Effector memory CD8-positive, alpha-beta T cell (primary cell): ENCODE measurements around the gene REXO5.
"Not testable (repeated sequence)": the region's sequence is repeated elsewhere in the genome, so short reads cannot be mapped to it uniquely, and the experiment has no call there.

Source experiments
- ATAC-seq: fragments of 150-1000 bp; cut with Tn5 transposase; replicated peaks from 2 replicates; pipeline ENCODE4 v1.10.0; 2021; ENCODE audit warnings: mild to moderate bottlenecking, moderate library complexity
- DNase-seq, 3 experiments: peaks; one replicate each; pipeline ENCODE4 v3.0.0; 2021
- H3K27ac Mint-ChIP-seq, 2 donors: one replicate each; pipeline ENCODE4 v1.8.0; 2022; ENCODE audit warnings: mild to moderate bottlenecking in 2 of 2, mixed read lengths in 2 of 2, moderate library complexity in 2 of 2
- H3K27me3 Mint-ChIP-seq, 2 donors: one replicate each; pipeline ENCODE4 v1.8.0; 2022; ENCODE audit warnings: mixed read lengths in 2 of 2
- H3K36me3 Mint-ChIP-seq: one replicate; pipeline ENCODE4 v1.8.0; 2022; ENCODE audit warnings: mild to moderate bottlenecking, moderate library complexity, mixed read lengths; ENCODE audit not compliant: insufficient read depth
- H3K4me1 Mint-ChIP-seq, 2 donors: one replicate each; pipeline ENCODE4 v1.8.0; 2022; ENCODE audit warnings: low read depth in 2 of 2, mixed read lengths in 2 of 2
- H3K4me3 Mint-ChIP-seq, 2 donors: one replicate each; pipeline ENCODE4 v1.8.0; 2022; ENCODE audit warnings: mild to moderate bottlenecking in 2 of 2, mixed read lengths in 2 of 2, moderate library complexity in 2 of 2
- H3K9me3 Mint-ChIP-seq, 2 donors: one replicate each; pipeline ENCODE4 v1.8.0; 2022; ENCODE audit warnings: mixed read lengths in 2 of 2

The REXO5 gene

GRCh38 chr16:20846030-20846429 is 39.7 kb downstream of the REXO5 start:
- H3K9me3 Mint-ChIP-seq = no peaks in the 10 kb centered on the region
- DNase-seq = no peak
- no peaks in the 10 kb centered on the region for H3K27me3 Mint-ChIP-seq
- H3K4me3 Mint-ChIP-seq = no peak overlapping the region
- ATAC-seq = no peak
- peak overlapping the region; percentile 91 to 94 for H3K27ac Mint-ChIP-seq
- H3K36me3 Mint-ChIP-seq = no peaks in the 10 kb centered on the region
- H3K4me1 Mint-ChIP-seq = peaks cover 19 to 20% of the 10 kb centered on the region in 2 donors

GRCh38 chr16:20846551-20846950 is 40.2 kb downstream of the REXO5 start:
- Mint-ChIP-seq H3K36me3 (no peaks in the 10 kb centered on the region), H3K27ac (peak overlapping the region; percentile 7 to 91), H3K9me3 (no peaks in the 10 kb centered on the region), H3K4me3 (no peak overlapping the region), H3K27me3 (no peaks in the 10 kb centered on the region), H3K4me1 (peaks cover 19 to 20% of the 10 kb centered on the region in 2 donors)
- ATAC-seq (no peak), DNase-seq (no peak)

- ATAC-seq = no peak
- H3K36me3 Mint-ChIP-seq = no peaks in the 10 kb centered on the region
- H3K9me3 Mint-ChIP-seq = no peaks in the 10 kb centered on the region
- H3K4me1 Mint-ChIP-seq = peaks cover 19 to 20% of the 10 kb centered on the region in 2 donors
- no peak overlapping the region for H3K4me3 Mint-ChIP-seq
- no peaks in the 10 kb centered on the region for H3K27me3 Mint-ChIP-seq
- DNase-seq = no peak
- no peak overlapping the region for H3K27ac Mint-ChIP-seq
These were observed 41.2 kb downstream of the REXO5 start for GRCh38 chr16:20847550-20847949.

GRCh38 chr16:20849589-20850390 is 43.5 kb downstream of the REXO5 start:
- Mint-ChIP-seq H3K27ac (peak overlapping the region in 1 of 2 donors; percentile 3), H3K9me3 (no peaks in the 10 kb centered on the region), H3K36me3 (no peaks in the 10 kb centered on the region), H3K4me1 (peaks cover 7 to 8% of the 10 kb centered on the region in 2 donors), H3K4me3 (no peak overlapping the region), H3K27me3 (no peaks in the 10 kb centered on the region)
- DNase-seq (peak; percentile 51 to 70 (median 63)), ATAC-seq (peak; percentile 56)

- H3K9me3 Mint-ChIP-seq = no peaks in the 10 kb centered on the region
- H3K4me1 Mint-ChIP-seq = no peaks in the 10 kb centered on the region
- no peak for DNase-seq
- H3K4me3 Mint-ChIP-seq = no peak overlapping the region
- no peak overlapping the region for H3K27ac Mint-ChIP-seq
- ATAC-seq = no peak
- H3K27me3 Mint-ChIP-seq = no peaks in the 10 kb centered on the region
- no peaks in the 10 kb centered on the region for H3K36me3 Mint-ChIP-seq
These were observed 44.7 kb downstream of the REXO5 start for GRCh38 chr16:20850981-20851380.

GRCh38 chr16:20851601-20852000 is 45.3 kb downstream of the REXO5 start:
- Mint-ChIP-seq H3K27me3 (no peaks in the 10 kb centered on the region), H3K4me1 (no peaks in the 10 kb centered on the region), H3K9me3 (no peaks in the 10 kb centered on the region), H3K36me3 (no peaks in the 10 kb centered on the region), H3K27ac (no peak overlapping the region), H3K4me3 (no peak overlapping the region)
- DNase-seq (no peak), ATAC-seq (no peak)

GRCh38 chr16:20853143-20853542 is 46.8 kb downstream of the REXO5 start:
- no peak for DNase-seq
- H3K36me3 Mint-ChIP-seq = no peaks in the 10 kb centered on the region
- no peaks in the 10 kb centered on the region for H3K9me3 Mint-ChIP-seq
- peak overlapping the region in 1 of 2 donors; percentile 2 for H3K27ac Mint-ChIP-seq
- no peaks in the 10 kb centered on the region for H3K4me1 Mint-ChIP-seq
- no peaks in the 10 kb centered on the region for H3K27me3 Mint-ChIP-seq
- no peak overlapping the region for H3K4me3 Mint-ChIP-seq
- ATAC-seq = no peak

- Mint-ChIP-seq H3K36me3 (peaks cover 2% of the 10 kb centered on the region), H3K27me3 (no peaks in the 10 kb centered on the region), H3K4me1 (no peaks in the 10 kb centered on the region), H3K9me3 (no peaks in the 10 kb centered on the region), H3K27ac (no peak overlapping the region), H3K4me3 (no peak overlapping the region)
- no peak for ATAC-seq
- no peak for DNase-seq
These were observed 47.8 kb downstream of the REXO5 start for GRCh38 chr16:20853981-20854620.

- H3K27ac Mint-ChIP-seq = peak overlapping the region in 1 of 2 donors; percentile 67
- DNase-seq = no peak
- H3K4me1 Mint-ChIP-seq = no peaks in the 10 kb centered on the region
- H3K36me3 Mint-ChIP-seq = peaks cover 11% of the 10 kb centered on the region
- H3K27me3 Mint-ChIP-seq = no peaks in the 10 kb centered on the region
- no peaks in the 10 kb centered on the region for H3K9me3 Mint-ChIP-seq
- H3K4me3 Mint-ChIP-seq = no peak overlapping the region
- no peak for ATAC-seq
These were observed 48.6 kb downstream of the REXO5 start for GRCh38 chr16:20854963-20855362.

GRCh38 chr16:20857281-20857680 is 51.0 kb downstream of the REXO5 start:
- ATAC-seq = no peak
- H3K4me3 Mint-ChIP-seq = no peak overlapping the region

GRCh38 chr16:20859229-20859628 is 52.9 kb downstream of the REXO5 start:
- Mint-ChIP-seq H3K9me3 (no peaks in the 10 kb centered on the region), H3K27me3 (no peaks in the 10 kb centered on the region), H3K36me3 (peaks cover 25% of the 10 kb centered on the region), H3K27ac (no peak overlapping the region), H3K4me1 (peaks cover 0 to under 1% of the 10 kb centered on the region in 2 donors), H3K4me3 (no peak overlapping the region)
- ATAC-seq (no peak), DNase-seq (no peak)

More at GRCh38 chr16:20857281-20857680, 51.0 kb downstream of the REXO5 start:
- DNase-seq = no peak
- H3K36me3 Mint-ChIP-seq = peaks cover 21% of the 10 kb centered on the region
- no peaks in the 10 kb centered on the region for H3K27me3 Mint-ChIP-seq
- H3K4me1 Mint-ChIP-seq = no peaks in the 10 kb centered on the region
- peak overlapping the region in 1 of 2 donors; percentile 12 for H3K27ac Mint-ChIP-seq
- no peaks in the 10 kb centered on the region for H3K9me3 Mint-ChIP-seq

GRCh38 chr16:20859699-20860098 is 53.4 kb downstream of the REXO5 start:
- Mint-ChIP-seq H3K4me1 (peaks cover 0 to 5% of the 10 kb centered on the region in 2 donors), H3K27ac (no peak overlapping the region), H3K9me3 (no peaks in the 10 kb centered on the region), H3K36me3 (peaks cover 25% of the 10 kb centered on the region), H3K27me3 (no peaks in the 10 kb centered on the region), H3K4me3 (no peak overlapping the region)
- DNase-seq (no peak), ATAC-seq (no peak)

- no peak overlapping the region for H3K27ac Mint-ChIP-seq
- peaks cover 25% of the 10 kb centered on the region for H3K36me3 Mint-ChIP-seq
- no peaks in the 10 kb centered on the region for H3K9me3 Mint-ChIP-seq
- no peaks in the 10 kb centered on the region for H3K27me3 Mint-ChIP-seq
- peaks cover under 1 to 5% of the 10 kb centered on the region in 2 donors for H3K4me1 Mint-ChIP-seq
- no peak overlapping the region for H3K4me3 Mint-ChIP-seq
- ATAC-seq (no peak), DNase-seq (no peak)
These were observed 54.0 kb downstream of the REXO5 start for GRCh38 chr16:20860361-20860760.

GRCh38 chr16:20860995-20861394 is 54.7 kb downstream of the REXO5 start:
- not testable (repeated sequence) for H3K27me3 Mint-ChIP-seq, H3K9me3 Mint-ChIP-seq, ATAC-seq, H3K4me1 Mint-ChIP-seq, DNase-seq, H3K27ac Mint-ChIP-seq, H3K4me3 Mint-ChIP-seq
- peaks cover 25% of the 10 kb centered on the region for H3K36me3 Mint-ChIP-seq
